Smooth muscle cell of the pulmonary artery (primary cell): ENCODE data around the gene MMRN1. TPM values are rescaled to one million over a fixed set of nuclear protein-coding genes. Genes with fewer than 3 reads are reported as not detected.

Source experiments
- total RNA-seq: library from RNA; depleted of rRNA; stranded (reverse); fragments of >200 nt; gene quantifications from 2 replicates; pipeline ENCODE4 v1.2.3, GENCODE V29; 2014

Gene MMRN1
- 0.20 and 1.4 TPM in 2 replicates for total RNA-seq

GRCh38 chr4:89894649-89895550 lies at the start of gene MMRN1:
MMRN1 (plus strand) TSS chr4:89894854; CDS start chr4:89894972, 118 bp downstream.

Other genes starting within 250 kb of the MMRN1 start
- gene SNCA, start 57.7 kb upstream of the MMRN1 start, total RNA-seq = 0.85 and 33.8 TPM in 2 replicates
- gene CCSER1, start 232.5 kb downstream of the MMRN1 start, total RNA-seq = 0.03 and 0.20 TPM in 2 replicates